ENCODE results near the gene SLC35A2. TPM values are rescaled to one million over a fixed set of nuclear protein-coding genes. Genes with fewer than 3 reads are reported as not detected.

Gene SLC35A2
- total and polyA plus RNA-seq, 2 experiments from 2014 or later: 40.8 to 95.9 TPM

GRCh38 chrX:48905090-48905790 lies 6.2 kb downstream of the SLC35A2 start:
- Histone ChIP-seq H3K4me2 (no peak overlapping the region), H3K27ac (no peak overlapping the region), H3K9me3 (ENCODE audit: low read depth) (no peaks in the 10 kb centered on the region), H2AFZ (no peak overlapping the region), H3K27me3 (no peaks in the 10 kb centered on the region), H4K20me1 (ENCODE audit: insufficient read depth, poor library complexity, severe bottlenecking) (no peaks in the 10 kb centered on the region), H3K4me3 (no peak overlapping the region), H3K4me1 (ENCODE audit: insufficient read depth) (no peaks in the 10 kb centered on the region), H3K9me2 (replicated peaks; ENCODE audit: insufficient read depth) (no peaks in the 10 kb centered on the region), H3K79me2 (peaks cover 21% of the 10 kb centered on the region), H3K36me3 (replicated peaks; ENCODE audit: insufficient read depth, low read depth) (no peaks in the 10 kb centered on the region)
- 94% methylated on average over 20 of the region's 20 CpGs for WGBS (ENCODE audit: low lambda C conversion rate, missing lambda C conversion rate)
- TF ChIP-seq EZH2phosphoT487 (IDR thresholded peaks at IDR 0.05; ENCODE audit: low read depth, severe bottlenecking, unreplicated experiment) (no peak), EZH2 (IDR thresholded peaks at IDR 0.05; ENCODE audit: borderline replicate concordance) (no peak), CTCF (IDR thresholded peaks at IDR 0.05; ENCODE audit: poor library complexity) (no peak)
- no peak for DNase-seq (ENCODE audit: low spot score)

GRCh38 chrX:48904626-48905025 lies 6.8 kb downstream of the SLC35A2 start:
- WGBS (ENCODE audit: low lambda C conversion rate, missing lambda C conversion rate): 88% methylated on average over 13 of the region's 14 CpGs
- no peaks in the 10 kb centered on the region for H3K36me3 ChIP-seq (replicated peaks; ENCODE audit: insufficient read depth, low read depth)

GRCh38 chrX:48904180-48904579 lies 7.3 kb downstream of the SLC35A2 start:
- H3K9me3 ChIP-seq (ENCODE audit: low read depth): no peaks in the 10 kb centered on the region
- TF ChIP-seq CTCF (IDR thresholded peaks at IDR 0.05; ENCODE audit: poor library complexity): no peak
- TF ChIP-seq EZH2phosphoT487 (IDR thresholded peaks at IDR 0.05; ENCODE audit: low read depth, severe bottlenecking, unreplicated experiment): no peak
- no peak for TF ChIP-seq EZH2 (IDR thresholded peaks at IDR 0.05; ENCODE audit: borderline replicate concordance)
- H2AFZ ChIP-seq: no peak overlapping the region
- no peaks in the 10 kb centered on the region for H3K36me3 ChIP-seq (replicated peaks; ENCODE audit: insufficient read depth, low read depth)
- no peak for DNase-seq (ENCODE audit: low spot score)
- H3K4me3 ChIP-seq: no peak overlapping the region
- WGBS (ENCODE audit: low lambda C conversion rate, missing lambda C conversion rate): 83% methylated on average over 8 of the region's 8 CpGs
- H3K27ac ChIP-seq: no peak overlapping the region
- no peaks in the 10 kb centered on the region for H3K27me3 ChIP-seq
- H3K4me2 ChIP-seq: no peak overlapping the region
- H3K9me2 ChIP-seq (replicated peaks; ENCODE audit: insufficient read depth): no peaks in the 10 kb centered on the region
- H4K20me1 ChIP-seq (ENCODE audit: insufficient read depth, poor library complexity, severe bottlenecking): no peaks in the 10 kb centered on the region
- H3K79me2 ChIP-seq: peaks cover 22% of the 10 kb centered on the region
- no peaks in the 10 kb centered on the region for H3K4me1 ChIP-seq (ENCODE audit: insufficient read depth)

More at GRCh38 chrX:48904626-48905025, 6.8 kb downstream of the SLC35A2 start:
- peaks cover 19% of the 10 kb centered on the region for H3K79me2 ChIP-seq
- TF ChIP-seq CTCF (IDR thresholded peaks at IDR 0.05; ENCODE audit: poor library complexity) (no peak), EZH2phosphoT487 (IDR thresholded peaks at IDR 0.05; ENCODE audit: low read depth, severe bottlenecking, unreplicated experiment) (no peak)
- no peak for DNase-seq (ENCODE audit: low spot score)
- no peak overlapping the region for H2AFZ ChIP-seq
- H3K27me3 ChIP-seq: no peaks in the 10 kb centered on the region
- H3K27ac ChIP-seq: no peak overlapping the region
- H4K20me1 ChIP-seq (ENCODE audit: insufficient read depth, poor library complexity, severe bottlenecking): no peaks in the 10 kb centered on the region
- H3K4me3 ChIP-seq: no peak overlapping the region
- no peaks in the 10 kb centered on the region for H3K4me1 ChIP-seq (ENCODE audit: insufficient read depth)
- no peaks in the 10 kb centered on the region for H3K9me2 ChIP-seq (replicated peaks; ENCODE audit: insufficient read depth)
- no peaks in the 10 kb centered on the region for H3K9me3 ChIP-seq (ENCODE audit: low read depth)
- H3K4me2 ChIP-seq: no peak overlapping the region
